ENCODE data around the gene CCL8. TPM values are rescaled to one million over a fixed set of nuclear protein-coding genes. Genes with fewer than 3 reads are reported as not detected.

CCL8 gene
- total and polyA plus RNA-seq, 10 of the 15 experiments (the other 5 are each of a cell fraction or from before 2014, with no cell fraction given), result not detected

DNA sequence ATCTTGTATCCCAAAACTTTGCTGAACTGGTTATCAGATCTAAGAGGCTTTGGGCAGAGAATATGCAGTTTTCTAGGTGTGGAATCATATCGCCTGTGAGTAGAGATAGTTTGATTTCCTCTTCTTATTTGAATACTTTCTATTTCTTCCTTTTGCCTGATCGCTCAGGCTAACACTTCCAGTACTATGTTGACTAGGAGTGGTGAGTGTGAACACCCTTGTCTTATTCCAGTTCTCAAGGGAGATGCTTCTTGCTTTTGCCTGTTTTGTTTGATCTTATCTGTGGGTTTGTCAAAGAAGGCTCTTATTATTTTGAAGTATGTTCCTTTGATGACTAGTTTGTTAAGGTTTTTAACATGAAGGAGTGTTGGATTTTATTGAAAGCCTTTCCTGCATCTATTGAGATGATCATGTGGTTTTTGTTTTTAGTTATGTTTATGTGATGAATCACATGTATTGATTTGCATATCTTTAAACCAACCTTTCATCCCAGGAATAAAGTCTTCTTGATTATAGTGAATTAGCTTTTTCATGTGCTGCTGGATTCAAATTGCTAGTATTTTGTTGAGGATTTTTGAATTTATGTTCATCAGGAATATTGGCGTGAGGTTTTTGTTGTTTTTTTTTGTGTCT, 20.0 kb downstream of the CCL8 start:
- ATAC-seq, result no peak
- H3K4me1 ChIP-seq (ENCODE audit: control insufficient read depth, insufficient read depth, low read length), result no peaks in the 10 kb centered on the region
- no peaks in the 10 kb centered on the region for H4K20me1 ChIP-seq (ENCODE audit: control insufficient read depth, insufficient read depth)
- ChIA-PET SMC1A (ENCODE audit: uncharacterized antibody, unreplicated experiment) (no interaction called here), RAD21 (ENCODE audit: unreplicated experiment) (no interaction called here), POLR2A (no interaction called here), CTCF (interaction anchor here (0.7 to 1.2 kb wide), 3 partner anchors 22 to 23 kb away, joined by 3 to 4 read pairs (median 4); no protein-coding TSS in a partner anchor)
- H3K36me3 ChIP-seq (ENCODE audit: control insufficient read depth in 2 of 2, insufficient read depth in 2 of 2, low read length in 1 of 2), result no peaks in the 10 kb centered on the region
- no peaks in the 10 kb centered on the region for H3K27me3 ChIP-seq (replicated peaks in 1 of 2; ENCODE audit: control insufficient read depth in 2 of 2, insufficient read depth in 2 of 2, low read length in 1 of 2)
- TF ChIP-seq TBL1XR1 (IDR thresholded peaks at IDR 0.05; ENCODE audit: low read depth, low read length) (no peak), POU2F2 (IDR thresholded peaks at IDR 0.05; ENCODE audit: borderline replicate concordance, low read depth, low read length) (no peak), CREB1 (IDR thresholded peaks at IDR 0.05; ENCODE audit: low read depth) (no peak), ZNF207 (IDR thresholded peaks at IDR 0.05; ENCODE audit: borderline replicate concordance) (no peak), MEF2B (IDR thresholded peaks at IDR 0.05; ENCODE audit: partially characterized antibody, poor library complexity, severe bottlenecking) (no peak), JUND (IDR thresholded peaks at IDR 0.05; ENCODE audit: low read depth, low read length) (no peak), EZH2 (IDR thresholded peaks at IDR 0.05; ENCODE audit: borderline replicate concordance, control insufficient read depth, low read depth, low read length) (no peak), PAX5 (IDR thresholded peaks at IDR 0.05; ENCODE audit: borderline replicate concordance, low read depth, low read length) (no peak), RUNX3 (IDR thresholded peaks at IDR 0.05; ENCODE audit: low read length) (no peak), TARDBP (IDR thresholded peaks at IDR 0.05; ENCODE audit: borderline replicate concordance) (no peak), EP300 (IDR thresholded peaks at IDR 0.05; ENCODE audit: borderline replicate concordance in 1 of 2, control insufficient read depth in 1 of 2, low read depth in 2 of 2, low read length in 2 of 2) (no peak), ZNF274 (IDR thresholded peaks at IDR 0.05; ENCODE audit: insufficient read depth, insufficient read length) (no peak), ZNF622 (IDR thresholded peaks at IDR 0.05) (no peak), EGR1 (IDR thresholded peaks at IDR 0.05; ENCODE audit: borderline replicate concordance in 1 of 2, low read depth in 2 of 2, low read length in 2 of 2) (no peak), HDAC6 (IDR thresholded peaks at IDR 0.05; ENCODE audit: unreplicated experiment) (no peak), BMI1 (IDR thresholded peaks at IDR 0.05; ENCODE audit: borderline replicate concordance) (no peak), BCL11A (IDR thresholded peaks at IDR 0.05; ENCODE audit: low read depth, low read length) (no peak), MYB (IDR thresholded peaks at IDR 0.05; ENCODE audit: borderline replicate concordance, low read depth, low read length) (no peak)
- TF ChIP-seq, protein P1, sequence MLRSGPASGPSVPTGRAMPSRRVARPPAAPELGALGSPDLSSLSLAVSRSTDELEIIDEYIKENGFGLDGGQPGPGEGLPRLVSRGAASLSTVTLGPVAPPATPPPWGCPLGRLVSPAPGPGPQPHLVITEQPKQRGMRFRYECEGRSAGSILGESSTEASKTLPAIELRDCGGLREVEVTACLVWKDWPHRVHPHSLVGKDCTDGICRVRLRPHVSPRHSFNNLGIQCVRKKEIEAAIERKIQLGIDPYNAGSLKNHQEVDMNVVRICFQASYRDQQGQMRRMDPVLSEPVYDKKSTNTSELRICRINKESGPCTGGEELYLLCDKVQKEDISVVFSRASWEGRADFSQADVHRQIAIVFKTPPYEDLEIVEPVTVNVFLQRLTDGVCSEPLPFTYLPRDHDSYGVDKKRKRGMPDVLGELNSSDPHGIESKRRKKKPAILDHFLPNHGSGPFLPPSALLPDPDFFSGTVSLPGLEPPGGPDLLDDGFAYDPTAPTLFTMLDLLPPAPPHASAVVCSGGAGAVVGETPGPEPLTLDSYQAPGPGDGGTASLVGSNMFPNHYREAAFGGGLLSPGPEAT (IDR thresholded peaks at IDR 0.05; ENCODE audit: low read depth), result no peak
- TF ChIP-seq, protein P2, sequence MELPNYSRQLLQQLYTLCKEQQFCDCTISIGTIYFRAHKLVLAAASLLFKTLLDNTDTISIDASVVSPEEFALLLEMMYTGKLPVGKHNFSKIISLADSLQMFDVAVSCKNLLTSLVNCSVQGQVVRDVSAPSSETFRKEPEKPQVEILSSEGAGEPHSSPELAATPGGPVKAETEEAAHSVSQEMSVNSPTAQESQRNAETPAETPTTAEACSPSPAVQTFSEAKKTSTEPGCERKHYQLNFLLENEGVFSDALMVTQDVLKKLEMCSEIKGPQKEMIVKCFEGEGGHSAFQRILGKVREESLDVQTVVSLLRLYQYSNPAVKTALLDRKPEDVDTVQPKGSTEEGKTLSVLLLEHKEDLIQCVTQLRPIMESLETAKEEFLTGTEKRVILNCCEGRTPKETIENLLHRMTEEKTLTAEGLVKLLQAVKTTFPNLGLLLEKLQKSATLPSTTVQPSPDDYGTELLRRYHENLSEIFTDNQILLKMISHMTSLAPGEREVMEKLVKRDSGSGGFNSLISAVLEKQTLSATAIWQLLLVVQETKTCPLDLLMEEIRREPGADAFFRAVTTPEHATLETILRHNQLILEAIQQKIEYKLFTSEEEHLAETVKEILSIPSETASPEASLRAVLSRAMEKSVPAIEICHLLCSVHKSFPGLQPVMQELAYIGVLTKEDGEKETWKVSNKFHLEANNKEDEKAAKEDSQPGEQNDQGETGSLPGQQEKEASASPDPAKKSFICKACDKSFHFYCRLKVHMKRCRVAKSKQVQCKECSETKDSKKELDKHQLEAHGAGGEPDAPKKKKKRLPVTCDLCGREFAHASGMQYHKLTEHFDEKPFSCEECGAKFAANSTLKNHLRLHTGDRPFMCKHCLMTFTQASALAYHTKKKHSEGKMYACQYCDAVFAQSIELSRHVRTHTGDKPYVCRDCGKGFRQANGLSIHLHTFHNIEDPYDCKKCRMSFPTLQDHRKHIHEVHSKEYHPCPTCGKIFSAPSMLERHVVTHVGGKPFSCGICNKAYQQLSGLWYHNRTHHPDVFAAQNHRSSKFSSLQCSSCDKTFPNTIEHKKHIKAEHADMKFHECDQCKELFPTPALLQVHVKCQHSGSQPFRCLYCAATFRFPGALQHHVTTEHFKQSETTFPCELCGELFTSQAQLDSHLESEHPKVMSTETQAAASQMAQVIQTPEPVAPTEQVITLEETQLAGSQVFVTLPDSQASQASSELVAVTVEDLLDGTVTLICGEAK (IDR thresholded peaks at IDR 0.05; ENCODE audit: borderline replicate concordance), result no peak
- no TSS peak for BruUV-seq (replicated peaks)
- in situ Hi-C loops (cut with MboI) (no loop called here), intact Hi-C loops (cut with micrococcal nuclease; ENCODE audit: unreplicated experiment) (no loop called here)
- H3K79me2 ChIP-seq (ENCODE audit: control insufficient read depth, insufficient read depth, low read length), result no peaks in the 10 kb centered on the region
- H3K9ac ChIP-seq (ENCODE audit: control insufficient read depth, insufficient read depth, low read length), result no peak overlapping the region
- no peak overlapping the region for H3K27ac ChIP-seq (ENCODE audit: control insufficient read depth, insufficient read depth)
- FAIRE-seq, result no peak
- H3K4me3 ChIP-seq, result no peak overlapping the region
- no peaks in the 10 kb centered on the region for H3K9me3 ChIP-seq (replicated peaks; ENCODE audit: control insufficient read depth, insufficient read depth, low read length)
- DNase-seq (ENCODE audit: low read depth, low spot score), result no peak
- no peak overlapping the region for H2AFZ ChIP-seq (ENCODE audit: control insufficient read depth, low read depth, low read length)
- 33% methylated on average over 3 of the region's 3 CpGs for WGBS (ENCODE audit: insufficient coverage, insufficient replicate concordance, low lambda C conversion rate, missing lambda C conversion rate)
- no peak overlapping the region for H3K4me2 ChIP-seq (ENCODE audit: control insufficient read depth, insufficient read depth)
